ENCODE data around the gene ATP1B4.

GRCh38 chrX:120357186-120357585, 4.7 kb upstream of the ATP1B4 start:
- TF ChIP-seq CTCF (IDR thresholded peaks at IDR 0.05) (no peak), POLR2A (IDR thresholded peaks at IDR 0.05) (no peak)
